ENCODE data around the gene MAN2A2.
"Not testable (repeated sequence)": the region's sequence is repeated elsewhere in the genome, so short reads cannot be mapped to it uniquely, and the experiment has no call there.

DNA sequence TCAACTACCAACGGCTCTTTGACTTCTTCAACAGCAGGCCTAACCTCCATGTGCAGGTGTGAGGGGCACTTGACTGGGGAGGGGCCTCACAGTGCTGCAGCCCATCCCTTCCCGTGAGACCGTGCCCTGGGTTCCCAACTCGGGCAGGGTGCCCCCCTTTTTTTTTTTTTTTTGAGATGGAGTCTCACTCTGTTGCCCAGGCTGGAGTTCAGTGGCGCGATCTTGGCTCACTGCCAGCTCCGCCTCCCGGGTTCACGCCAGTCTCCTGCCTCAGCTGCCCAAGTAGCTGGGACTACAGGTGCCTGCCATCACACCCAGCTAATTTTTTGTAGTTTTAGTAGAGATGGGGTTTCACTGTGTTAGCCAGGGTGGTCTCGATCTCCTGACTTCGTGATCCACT lies 6.3 kb downstream of the MAN2A2 start:
- not testable (repeated sequence) for TF ChIP-seq CREB1 (IDR thresholded peaks at IDR 0.05; ENCODE audit: low read depth); EGR1 (IDR thresholded peaks at IDR 0.05); TEAD4 (IDR thresholded peaks at IDR 0.05); FOXM1 (IDR thresholded peaks at IDR 0.05; ENCODE audit: borderline replicate concordance, low read depth); EP300 (IDR thresholded peaks at IDR 0.05; ENCODE audit: borderline replicate concordance)
